Heart right ventricle (tissue), 16 donors: Measurements from ENCODE around the gene SLC38A3. TPM values are rescaled to one million over a fixed set of nuclear protein-coding genes. Genes with fewer than 3 reads are reported as not detected.

Experiments used
- ATAC-seq, 8 donors: fragments of 200-7000 bp; cut with Tn5 transposase; one replicate each; pipeline ENCODE4 v1.9.1; 2020; ENCODE audit warnings: mild to moderate bottlenecking in 8 of 8, moderate library complexity in 8 of 8, moderate number of reproducible peaks in 1 of 8
- DNase-seq, 2 donors: peaks; one replicate each; pipeline ENCODE4 v3.0.0-alpha.2; 2020
- H3K27ac ChIP-seq, 10 donors: fragments of 200-600 bp; sonication (generic) in 2 of 10; one replicate each; pipeline versions ENCODE4 v1.5.0 to v1.8.0; 2020 to 2022; ENCODE audit warnings: mild to moderate bottlenecking in 3 of 10
- H3K27me3 ChIP-seq, 7 donors: fragments of 200-600 bp; one replicate each; pipeline ENCODE4 v1.8.0; 2021 to 2022; ENCODE audit warnings: mild to moderate bottlenecking in 2 of 7
- H3K36me3 ChIP-seq, 9 donors: fragments of 200-600 bp; sonication (generic) in 1 of 9; one replicate each; pipeline versions ENCODE4 v1.5.0 to v1.8.0; 2020 to 2022; ENCODE audit warnings: mild to moderate bottlenecking in 2 of 9
- H3K4me1 ChIP-seq, 9 donors: fragments of 200-600 bp; sonication (generic) in 1 of 9; one replicate each; pipeline versions ENCODE4 v1.5.0 to v1.8.0; 2020 to 2022; ENCODE audit warnings: mild to moderate bottlenecking in 4 of 9
- H3K4me3 ChIP-seq, 10 donors: fragments of 200-600 bp; sonication (generic) in 2 of 10; one replicate each; pipeline versions ENCODE4 v1.5.0 to v1.8.0; 2020 to 2022; ENCODE audit warnings: mild to moderate bottlenecking in 7 of 10, moderate library complexity in 2 of 10
- H3K9me3 ChIP-seq, 11 donors: fragments of 200-600 bp in 10 of 11; sonication (generic) in 2 of 11; one replicate each; pipeline versions ENCODE4 v1.5.0 to v1.8.0; 2013 to 2022; ENCODE audit warnings: mild to moderate bottlenecking in 2 of 11, control low read depth in 1 of 11, moderate library complexity in 1 of 11
- WGBS, 2 donors: extraction: QIAGEN DNeasy Blood & Tissue Kit; methylation state at CpG; one replicate each; pipeline ENCODE4 v1.1.7; 2013; ENCODE audit warnings: inconsistent platforms in 1 of 2; 5-methylcytosine and 5-hydroxymethylcytosine counted together
- intact Hi-C, 10 donors: fragments of 100-400 bp; cut with DNase I; formaldehyde crosslinking; loops; one replicate each; pipeline versions ENCODE4 v1.11.1 to v1.14.2; 2022
- polyA plus RNA-seq, 2 donors: library from polyadenylated mRNA; stranded (reverse); fragments of 200-250 nt; gene quantifications; one replicate each; pipeline ENCODE4 v1.2.3, GENCODE V29; 2013
- total RNA-seq, 10 donors: library from RNA; stranded (reverse); fragmentation: NEBNext Ultra II Directional in 3 of 10; extraction: Animal tissue kit (Norgen Biotek cat#: 25700) in 3 of 10; gene quantifications; one replicate each; pipeline versions ENCODE4 v1.2.1 to v1.2.4, GENCODE V29; 2021 to 2023
- TF ChIP-seq, protein P1 (sequence below), 9 donors: fragments of 200-600 bp; sonication (generic) in 2 of 9; IDR thresholded peaks; one replicate each; pipeline versions ENCODE4 v1.5.0 to v1.8.0; 2021 to 2022; ENCODE audit warnings: antibody characterized with exemption in 9 of 9, mild to moderate bottlenecking in 5 of 9, moderate library complexity in 1 of 9
- donor health status: Arrhythmogenic right ventricular cardiomyopathy.
- donor health status: ischemic (EF 13 %, LVEDD 7.1; RV severe dilation, severe dysfunction).
- donor health status: healthy with polysubstance abuse.
- donor health status: DM: no; HTN: yes; CAD: no.
- donor health status: DM: no; HTN: no; CAD: no.
- donor health status: ischemic (EF 25% LVEDD 6.9; RV normal size, moderate dysfunction).
- donor health status: ischemic (EF 25% LVEDD 5.7; RV mildly dilated, moderate dysfunction).
- donor health status: healthy.
- donor health status: DM: yes; HTN: yes; CAD: no.
- donor health status: Ischemic cardiomyopathy.
- donor health status: ischemic (EF 35%, LVEDD 5.7; RV mildly dilated, moderate dysfunction).
- donor health status: nonischemic (EF 11% LVEDD 7.7; RV severe dilation, severe dysfunction).
- donor health status: DM: yes; HTN: yes; CAD: no.
- donor health status: PGD.
- donor health status: ischemic (EF 29% LVEDD 5.4; RV normal size, mild dysfunction).
- donor health status: nonischemic (EF 23%, LVEDD 6.1; RV moderate dilation, normal function).

Gene SLC38A3
- total and polyA plus RNA-seq, 12 donors, result 1.4 to 16.4 (median 11.2) TPM

DNA sequence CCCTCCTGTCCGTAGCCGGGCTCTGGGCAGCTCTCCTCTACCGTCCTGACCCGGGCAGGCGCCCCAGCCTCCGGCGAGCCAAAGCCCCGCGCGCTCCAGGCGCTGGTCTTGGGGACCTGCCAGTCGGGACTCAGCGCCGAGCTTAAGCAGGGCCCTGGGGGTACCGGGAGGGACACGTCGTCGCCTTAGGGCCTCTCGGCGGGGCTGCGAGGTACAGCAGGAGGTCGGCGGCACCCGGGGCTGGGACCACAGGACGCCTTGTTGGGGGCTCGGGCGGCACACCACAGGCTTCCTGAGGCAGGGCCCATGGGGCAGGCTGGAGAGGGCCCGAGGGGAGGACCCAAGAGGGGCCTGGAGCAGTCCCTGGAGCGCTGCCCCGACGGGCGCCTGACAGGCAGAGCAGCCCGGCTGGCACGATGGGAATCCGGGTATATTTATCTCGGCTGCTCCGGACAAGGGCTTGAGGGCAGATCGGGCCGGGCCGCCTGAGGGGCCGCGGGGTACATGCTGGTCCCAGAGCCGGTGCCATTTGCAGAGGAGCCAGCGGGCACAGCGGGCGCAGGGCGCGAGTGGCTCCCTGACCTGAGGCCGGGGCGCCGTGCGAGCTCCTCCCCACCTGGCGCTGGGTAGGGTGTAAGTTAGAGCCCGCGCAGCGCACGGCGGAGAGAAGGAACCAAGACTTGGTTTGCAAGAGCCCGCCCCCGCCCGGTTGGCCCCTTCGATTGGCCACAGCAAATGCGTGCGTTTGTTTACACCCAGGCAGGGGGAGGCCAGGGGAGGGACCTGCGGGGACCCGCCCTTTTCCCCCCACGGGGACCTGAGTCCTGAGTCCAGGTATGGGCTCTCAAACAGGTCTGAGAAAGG, 574 bp downstream of the SLC38A3 start:
- no peaks in the 10 kb centered on the region for H3K36me3 ChIP-seq
- ATAC-seq, result peak; percentile 44 to 81 (median 70)
- intact Hi-C loops, result no loop called here
- WGBS, 2 donors, result 6 to 10% methylated on average over 66 to 67 of the region's 67 CpGs
- peak overlapping the region; percentile 10 to 85 (median 74) for H3K27ac ChIP-seq
- DNase-seq, result peak in 1 of 2 donors; percentile 50
- H3K4me3 ChIP-seq, result peak overlapping the region in 9 of 10 donors; percentile 36 to 66 (median 59)
- H3K27me3 ChIP-seq, result peaks cover 0 to 61% (median 38%) of the 10 kb centered on the region in 7 donors
- H3K9me3 ChIP-seq, result no peaks in the 10 kb centered on the region
- TF ChIP-seq, protein P1, sequence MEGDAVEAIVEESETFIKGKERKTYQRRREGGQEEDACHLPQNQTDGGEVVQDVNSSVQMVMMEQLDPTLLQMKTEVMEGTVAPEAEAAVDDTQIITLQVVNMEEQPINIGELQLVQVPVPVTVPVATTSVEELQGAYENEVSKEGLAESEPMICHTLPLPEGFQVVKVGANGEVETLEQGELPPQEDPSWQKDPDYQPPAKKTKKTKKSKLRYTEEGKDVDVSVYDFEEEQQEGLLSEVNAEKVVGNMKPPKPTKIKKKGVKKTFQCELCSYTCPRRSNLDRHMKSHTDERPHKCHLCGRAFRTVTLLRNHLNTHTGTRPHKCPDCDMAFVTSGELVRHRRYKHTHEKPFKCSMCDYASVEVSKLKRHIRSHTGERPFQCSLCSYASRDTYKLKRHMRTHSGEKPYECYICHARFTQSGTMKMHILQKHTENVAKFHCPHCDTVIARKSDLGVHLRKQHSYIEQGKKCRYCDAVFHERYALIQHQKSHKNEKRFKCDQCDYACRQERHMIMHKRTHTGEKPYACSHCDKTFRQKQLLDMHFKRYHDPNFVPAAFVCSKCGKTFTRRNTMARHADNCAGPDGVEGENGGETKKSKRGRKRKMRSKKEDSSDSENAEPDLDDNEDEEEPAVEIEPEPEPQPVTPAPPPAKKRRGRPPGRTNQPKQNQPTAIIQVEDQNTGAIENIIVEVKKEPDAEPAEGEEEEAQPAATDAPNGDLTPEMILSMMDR (IDR thresholded peaks at IDR 0.05), result no peak
- H3K4me1 ChIP-seq, result peaks cover 0 to 29% (median 19%) of the 10 kb centered on the region in 9 donors

DNA sequence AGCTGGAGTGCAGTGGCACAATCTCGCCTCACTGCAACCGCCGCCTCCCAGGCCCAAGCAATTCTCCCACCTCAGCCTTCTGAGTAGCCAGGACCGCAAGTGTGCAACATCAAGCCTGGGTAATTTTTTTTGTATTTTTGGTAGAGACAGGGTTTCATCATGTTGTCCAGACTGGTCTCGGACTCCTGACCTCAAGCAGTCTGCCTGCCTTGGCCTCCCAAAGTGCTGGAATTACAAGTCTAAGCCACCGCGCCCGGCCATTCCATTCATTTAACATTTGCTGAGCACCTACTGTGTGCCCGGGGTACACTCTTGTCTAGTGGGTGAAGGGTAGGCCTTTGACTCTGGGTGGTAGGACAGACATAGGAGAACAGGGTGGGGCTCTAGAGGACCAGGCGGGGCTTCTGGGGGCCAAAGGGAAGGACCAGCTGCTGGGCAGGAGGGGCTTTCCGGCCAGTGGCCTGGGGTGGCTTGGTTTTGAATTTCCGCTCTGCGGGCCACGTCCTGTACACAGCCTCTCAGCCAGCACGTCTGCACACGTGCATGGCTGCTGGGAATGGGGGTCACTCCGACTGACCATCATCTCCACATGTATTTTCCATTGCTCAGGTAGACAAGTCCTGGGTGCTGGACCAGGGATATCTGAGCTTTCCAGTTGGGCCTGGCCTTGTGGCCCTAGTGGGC, 2.4 kb downstream of the SLC38A3 start:
- TF ChIP-seq, protein P1 (IDR thresholded peaks at IDR 0.05), result no peak
- no peaks in the 10 kb centered on the region for H3K36me3 ChIP-seq
- intact Hi-C loops, result no loop called here
- peaks cover 0 to 29% (median 19%) of the 10 kb centered on the region in 9 donors for H3K4me1 ChIP-seq
- no peaks in the 10 kb centered on the region for H3K9me3 ChIP-seq
- WGBS, 2 donors, result 94 to 96% methylated on average over 17 of the region's 17 CpGs
- peaks cover 0 to 51% (median 36%) of the 10 kb centered on the region in 7 donors for H3K27me3 ChIP-seq
- DNase-seq (no peak), ATAC-seq (no peak)
- H3K27ac ChIP-seq, result no peak overlapping the region
- no peak overlapping the region for H3K4me3 ChIP-seq

DNA sequence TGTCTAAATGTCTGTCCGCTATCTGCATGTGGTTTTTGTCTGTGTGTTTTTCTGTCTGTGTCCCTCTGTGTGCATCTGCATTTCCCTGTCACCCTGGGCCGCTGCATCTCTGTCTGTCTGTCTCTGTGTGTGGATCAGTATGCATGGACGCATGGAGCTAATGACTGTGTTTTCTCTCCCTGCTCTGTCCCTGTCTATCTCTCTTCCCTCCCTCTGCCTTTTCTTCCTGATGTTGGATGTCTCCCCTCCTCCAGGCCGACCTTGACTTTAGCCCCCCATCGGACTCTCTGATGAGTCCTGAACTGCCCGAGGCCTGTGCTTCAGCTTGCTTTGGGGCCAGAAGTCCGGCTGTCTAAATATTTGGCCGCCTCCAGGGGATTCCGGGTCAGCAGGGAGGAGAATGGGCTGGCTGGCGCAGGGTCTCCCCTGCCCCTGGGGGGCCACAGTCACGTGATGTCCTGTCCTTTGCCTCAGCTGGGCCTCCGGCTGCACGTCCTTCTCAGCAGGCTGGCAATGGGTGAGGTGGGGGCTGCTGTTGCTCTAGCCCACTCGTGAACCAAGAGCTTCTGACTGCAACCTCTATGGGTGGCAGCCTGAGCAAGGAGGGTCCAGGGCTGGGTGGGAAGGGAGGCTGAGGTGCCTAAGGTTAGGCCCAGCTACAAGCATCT, 3.7 kb downstream of the SLC38A3 start:
- no peak for ATAC-seq
- H3K27me3 ChIP-seq, result peaks cover 0 to 38% (median 23%) of the 10 kb centered on the region in 7 donors
- intact Hi-C loops, result no loop called here

More for the DNA sequence above, 3.7 kb downstream of the SLC38A3 start:
- peaks cover 0 to 29% (median 19%) of the 10 kb centered on the region in 9 donors for H3K4me1 ChIP-seq
- no peak overlapping the region for H3K27ac ChIP-seq
- H3K4me3 ChIP-seq, result no peak overlapping the region
- WGBS, 2 donors, result 70 to 73% methylated on average over 14 of the region's 14 CpGs
- H3K9me3 ChIP-seq, result no peaks in the 10 kb centered on the region
- H3K36me3 ChIP-seq, result no peaks in the 10 kb centered on the region
- DNase-seq, result no peak
- TF ChIP-seq, protein P1 (IDR thresholded peaks at IDR 0.05), result no peak
